Ramos (cell line): ENCODE measurements around the gene IREB2.
"Not testable (repeated sequence)": the region's sequence is repeated elsewhere in the genome, so short reads cannot be mapped to it uniquely, and the experiment has no call there.

ENCODE experiments used
- in situ Hi-C: fragments of 300-500 bp; cut with MboI; formaldehyde crosslinking; loops from one replicate; pipeline ENCODE4 v1.14.3; 2022; ENCODE audit warnings: low sequenced_read_pairs; ENCODE audit not compliant: unreplicated experiment

The IREB2 gene

GRCh38 chr15:78437762-78438618 is at the start of gene IREB2:
TSS of gene IREB2 (plus strand) at chr15:78438216. CDS start at chr15:78438338, 122 bp downstream.
- in situ Hi-C loops = no loop called here

GRCh38 chr15:78388865-78389264 is 49.2 kb upstream of the IREB2 start:
- in situ Hi-C loops = no loop called here

- in situ Hi-C loops = no loop called here
Observed at GRCh38 chr15:78389322-78389721, 48.7 kb upstream of the IREB2 start.

GRCh38 chr15:78389738-78390137 is 48.3 kb upstream of the IREB2 start:
- in situ Hi-C loops = no loop called here

- in situ Hi-C loops = no loop called here
Observed at GRCh38 chr15:78390242-78390641, 47.8 kb upstream of the IREB2 start.

GRCh38 chr15:78390826-78391225 is 47.2 kb upstream of the IREB2 start:
- in situ Hi-C loops = no loop called here

GRCh38 chr15:78391781-78392180 is 46.2 kb upstream of the IREB2 start:
- in situ Hi-C loops = no loop called here

- in situ Hi-C loops = no loop called here
Observed at GRCh38 chr15:78392430-78392829, 45.6 kb upstream of the IREB2 start.

- in situ Hi-C loops = no loop called here
Observed at GRCh38 chr15:78393137-78393536, 44.9 kb upstream of the IREB2 start.

- in situ Hi-C loops = no loop called here
Observed at GRCh38 chr15:78394026-78394425, 44.0 kb upstream of the IREB2 start.

- in situ Hi-C loops = no loop called here
Observed at GRCh38 chr15:78394981-78395616, 42.9 kb upstream of the IREB2 start.

GRCh38 chr15:78396186-78396814 is 41.7 kb upstream of the IREB2 start:
- in situ Hi-C loops = no loop called here

- in situ Hi-C loops = no loop called here
Observed at GRCh38 chr15:78396976-78397375, 41.0 kb upstream of the IREB2 start.

GRCh38 chr15:78397382-78397781 is 40.6 kb upstream of the IREB2 start:
- in situ Hi-C loops = no loop called here

- in situ Hi-C loops = no loop called here
Observed at GRCh38 chr15:78398076-78398825, 39.8 kb upstream of the IREB2 start.

- in situ Hi-C loops = no loop called here
Observed at GRCh38 chr15:78399091-78399490, 38.9 kb upstream of the IREB2 start.

- in situ Hi-C loops = no loop called here
Observed at GRCh38 chr15:78402061-78402610, 35.9 kb upstream of the IREB2 start.

- in situ Hi-C loops = no loop called here
Observed at GRCh38 chr15:78404125-78404524, 33.9 kb upstream of the IREB2 start.

- in situ Hi-C loops = not testable (repeated sequence)
Observed at GRCh38 chr15:78404796-78405195, 33.2 kb upstream of the IREB2 start.

- in situ Hi-C loops = no loop called here
Observed at GRCh38 chr15:78405336-78405924, 32.6 kb upstream of the IREB2 start.
